Measurements from ENCODE around the gene HBG1.

GRCh38 chr11:5279471-5280090 is 29.9 kb upstream of the HBG1 start:
- TF ChIP-seq, protein P1, sequence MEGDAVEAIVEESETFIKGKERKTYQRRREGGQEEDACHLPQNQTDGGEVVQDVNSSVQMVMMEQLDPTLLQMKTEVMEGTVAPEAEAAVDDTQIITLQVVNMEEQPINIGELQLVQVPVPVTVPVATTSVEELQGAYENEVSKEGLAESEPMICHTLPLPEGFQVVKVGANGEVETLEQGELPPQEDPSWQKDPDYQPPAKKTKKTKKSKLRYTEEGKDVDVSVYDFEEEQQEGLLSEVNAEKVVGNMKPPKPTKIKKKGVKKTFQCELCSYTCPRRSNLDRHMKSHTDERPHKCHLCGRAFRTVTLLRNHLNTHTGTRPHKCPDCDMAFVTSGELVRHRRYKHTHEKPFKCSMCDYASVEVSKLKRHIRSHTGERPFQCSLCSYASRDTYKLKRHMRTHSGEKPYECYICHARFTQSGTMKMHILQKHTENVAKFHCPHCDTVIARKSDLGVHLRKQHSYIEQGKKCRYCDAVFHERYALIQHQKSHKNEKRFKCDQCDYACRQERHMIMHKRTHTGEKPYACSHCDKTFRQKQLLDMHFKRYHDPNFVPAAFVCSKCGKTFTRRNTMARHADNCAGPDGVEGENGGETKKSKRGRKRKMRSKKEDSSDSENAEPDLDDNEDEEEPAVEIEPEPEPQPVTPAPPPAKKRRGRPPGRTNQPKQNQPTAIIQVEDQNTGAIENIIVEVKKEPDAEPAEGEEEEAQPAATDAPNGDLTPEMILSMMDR (IDR thresholded peaks at IDR 0.05): no peak
- TF ChIP-seq POLR2A (IDR thresholded peaks at IDR 0.05): no peak

Measured in esophagus squamous epithelium (tissue), 4 donors.